HCT116 (cell line): ENCODE results near the gene TMEM14A. TPM values are rescaled to one million over a fixed set of nuclear protein-coding genes. Genes with fewer than 3 reads are reported as not detected.
"Not testable (repeated sequence)": the region's sequence is repeated elsewhere in the genome, so short reads cannot be mapped to it uniquely, and the experiment has no call there.

Experiments
- ATAC-seq: fragments of 200-7000 bp; cut with Tn5 transposase; 2 replicates; pipeline ENCODE4 v1.9.1; 2020; ENCODE audit warnings: mild to moderate bottlenecking, moderate library complexity
- BruUV-seq: library from RNA; stranded (reverse); fragments of 400-500 nt; replicated peaks from 2 replicates; lab custom pipeline; 2021; lab: Mats Ljungman, UMichigan
- CTCF ChIA-PET: fragments of 300-600 bp; sonication (Branson Sonifier 250); formaldehyde crosslinking; loops from one replicate; lab custom pipeline; 2021; ENCODE audit warnings: antibody characterized with exemption; lab: Charles Lee
- POLR2A ChIA-PET: fragments of 300-600, 350-600 bp; sonication (Branson Sonifier 250); formaldehyde crosslinking; loops from one replicate; lab custom pipeline; 2021; ENCODE audit warnings: antibody characterized with exemption; lab: Charles Lee
- RAD21 ChIA-PET, 2 experiments: fragments of 300-600 bp; sonication (Branson Sonifier 250); formaldehyde crosslinking; loops; one replicate each; lab custom pipeline; 2023; ENCODE audit warnings: low total read pairs in 2 of 2; ENCODE audit not compliant: uncharacterized antibody in 2 of 2, unreplicated experiment in 2 of 2, low non-redundant PET in 1 of 2; lab: Charles Lee
- DNase-seq: peaks from one replicate; pipeline ENCODE4 v3.0.0-alpha.2; 2010; ENCODE audit warnings: low read depth, low spot score
- H2AFZ ChIP-seq: fragments of 200-600 bp; shearing (Covaris generic), sonication (generic); 2 replicates; pipeline ENCODE4 v1.6.1; 2017; ENCODE audit warnings: low read depth, mixed run types, mixed read lengths, antibody characterized with exemption, low read length; ENCODE audit not compliant: poor library complexity, severe bottlenecking
- H3K27ac ChIP-seq: 2 replicates; pipeline ENCODE4 v1.5.1; 2012; ENCODE audit warnings: low read depth, low read length
- H3K27me3 ChIP-seq: fragments of 200-600 bp; sonication (generic); 2 replicates; pipeline ENCODE4 v1.6.1; 2016; ENCODE audit warnings: mixed run types, low read length, mixed read lengths; ENCODE audit not compliant: insufficient read depth
- H3K36me3 ChIP-seq, 2 experiments: fragments of 200-500 bp in 1 of 2; fragments of 200-600 bp in 1 of 2; sonication (Bioruptor generic) in 1 of 2; sonication (generic) in 1 of 2; 2 replicates each; pipeline versions ENCODE4 v1.5.1 to v1.6.1; 2014 to 2016; ENCODE audit warnings: low read length in 2 of 2, inconsistent platforms in 1 of 2, mixed read lengths in 1 of 2, mixed run types in 1 of 2; ENCODE audit not compliant: insufficient read depth in 2 of 2, control insufficient read depth in 1 of 2
- H3K4me1 ChIP-seq, 2 experiments: fragments of 200-600 bp in 1 of 2; sonication (generic) in 1 of 2; 2 replicates each; pipeline versions ENCODE4 v1.5.1 to v1.6.1; 2012 to 2017; ENCODE audit warnings: low read length in 2 of 2, inconsistent platforms in 1 of 2, mild to moderate bottlenecking in 1 of 2, mixed read lengths in 1 of 2, mixed run types in 1 of 2, moderate library complexity in 1 of 2; ENCODE audit not compliant: insufficient read depth in 2 of 2, control insufficient read depth in 1 of 2
- H3K4me2 ChIP-seq: fragments of 200-600 bp; sonication (generic); 2 replicates; pipeline ENCODE4 v1.6.1; 2017; ENCODE audit warnings: mixed run types, low read length, mixed read lengths
- H3K4me3 ChIP-seq, 2 experiments: fragments of 200-600 bp in 1 of 2; sonication (generic) in 1 of 2; replicated peaks in 1 of 2; 2 replicates each; pipeline ENCODE4 v1.5.1; 2011 to 2016; ENCODE audit warnings: low read length in 2 of 2, control low read depth in 1 of 2, low read depth in 1 of 2, mild to moderate bottlenecking in 1 of 2, mixed read lengths in 1 of 2, mixed run types in 1 of 2
- H3K79me2 ChIP-seq: fragments of 200-600 bp; sonication (generic); 2 replicates; pipeline ENCODE4 v1.6.1; 2017; ENCODE audit warnings: mild to moderate bottlenecking, mixed run types, low read length, moderate library complexity, mixed read lengths; ENCODE audit not compliant: insufficient read depth
- H3K9ac ChIP-seq: fragments of 200-600 bp; sonication (generic); 2 replicates; pipeline ENCODE4 v1.6.1; 2016; ENCODE audit warnings: low read length, mixed read lengths
- H3K9me2 ChIP-seq: fragments of 200-600 bp; sonication (generic), shearing (Covaris generic); 2 replicates; pipeline ENCODE4 v1.6.1; 2017; ENCODE audit warnings: mixed run types, mild to moderate bottlenecking, moderate library complexity; ENCODE audit not compliant: insufficient read depth
- H3K9me3 ChIP-seq, 2 experiments: fragments of 200-500 bp in 1 of 2; fragments of 200-600 bp in 1 of 2; sonication (Bioruptor generic) in 1 of 2; sonication (generic) in 1 of 2; 2 replicates each; pipeline ENCODE4 v1.6.1; 2014 to 2017; ENCODE audit warnings: low read length in 2 of 2, mixed read lengths in 2 of 2, inconsistent platforms in 1 of 2, low read depth in 1 of 2, mild to moderate bottlenecking in 1 of 2, mixed run types in 1 of 2, moderate library complexity in 1 of 2; ENCODE audit not compliant: control insufficient read depth in 1 of 2, insufficient read depth in 1 of 2
- H4K20me1 ChIP-seq: fragments of 200-600 bp; sonication (generic), shearing (Covaris generic); 2 replicates; pipeline ENCODE4 v1.6.1; 2017; ENCODE audit warnings: mixed run types, mild to moderate bottlenecking, moderate library complexity; ENCODE audit not compliant: insufficient read depth
- CBX3 ChIP-seq: IDR thresholded peaks from 2 replicates; pipeline ENCODE4 v1.6.1; 2012; ENCODE audit warnings: low read depth
- CEBPB ChIP-seq: IDR thresholded peaks from 2 replicates; pipeline ENCODE4 v1.6.1; 2012; ENCODE audit warnings: low read depth
- CTCF ChIP-seq, 3 experiments: fragments of 200-600 bp in 1 of 3; sonication (generic) in 1 of 3; IDR thresholded peaks in 2 of 3; conservative IDR thresholded peaks in 1 of 3; 2 replicates each; pipeline ENCODE4 v1.5.1; 2012 to 2017; ENCODE audit warnings: low read depth in 2 of 3, low read length in 2 of 3, antibody characterized with exemption in 1 of 3, borderline replicate concordance in 1 of 3, control low read depth in 1 of 3, mild to moderate bottlenecking in 1 of 3, mixed read lengths in 1 of 3, mixed run types in 1 of 3, moderate library complexity in 1 of 3; ENCODE audit not compliant: insufficient read depth in 1 of 3
- EZH2 ChIP-seq: fragments of 200-600 bp; sonication (generic); IDR thresholded peaks from 2 replicates; pipeline ENCODE4 v1.6.1; 2017; ENCODE audit warnings: antibody characterized with exemption, mixed run types
- EZH2phosphoT487 ChIP-seq: fragments of 200-600 bp; IDR thresholded peaks from 2 replicates; pipeline ENCODE4 v1.6.1; 2018; ENCODE audit warnings: antibody characterized with exemption, borderline replicate concordance
- FOSL1 ChIP-seq: IDR thresholded peaks from 2 replicates; pipeline ENCODE4 v1.6.1; 2012; ENCODE audit warnings: low read depth
- MAX ChIP-seq: IDR thresholded peaks from 2 replicates; pipeline ENCODE4 v1.6.1; 2012
- POLR2A ChIP-seq: IDR thresholded peaks from 2 replicates; pipeline ENCODE4 v1.7.0; 2011; ENCODE audit warnings: borderline replicate concordance; ENCODE audit not compliant: insufficient read depth, insufficient read length; ENCODE audit errors: extremely low read depth
- POLR2AphosphoS5 ChIP-seq: IDR thresholded peaks from 2 replicates; pipeline ENCODE4 v1.6.1; 2011; ENCODE audit warnings: mild to moderate bottlenecking, low read depth, low read length, moderate library complexity
- REST ChIP-seq: IDR thresholded peaks from 2 replicates; pipeline ENCODE4 v1.6.1; 2012; ENCODE audit warnings: low read depth
- SIN3A ChIP-seq: IDR thresholded peaks from 2 replicates; pipeline ENCODE4 v1.6.1; 2012; ENCODE audit warnings: low read depth
- SP1 ChIP-seq: IDR thresholded peaks from 2 replicates; pipeline ENCODE4 v1.6.1; 2012; ENCODE audit warnings: low read depth
- SRF ChIP-seq: IDR thresholded peaks from 2 replicates; pipeline ENCODE4 v1.6.1; 2012; ENCODE audit warnings: low read depth
- TCF7L2 ChIP-seq: IDR thresholded peaks from 2 replicates; pipeline ENCODE4 v1.7.0; 2011; ENCODE audit warnings: borderline replicate concordance, inconsistent platforms; ENCODE audit not compliant: insufficient read depth, insufficient read length; ENCODE audit errors: extremely low read depth
- YY1 ChIP-seq: IDR thresholded peaks from 2 replicates; pipeline ENCODE4 v1.6.1; 2011; ENCODE audit warnings: low read length, low read depth, moderate library complexity, mild to moderate bottlenecking; ENCODE audit not compliant: insufficient replicate concordance; ENCODE audit errors: extremely low read depth
- ZFX ChIP-seq: fragments of 450-650 bp; IDR thresholded peaks from 2 replicates; pipeline ENCODE4 v1.6.1; 2017
- intact Hi-C: fragments of 100-400 bp; cut with micrococcal nuclease; formaldehyde crosslinking; loops from 2 replicates; pipeline ENCODE4 v1.10.0; 2022
- total RNA-seq: library from RNA; stranded (reverse); gene quantifications from one replicate; pipeline ENCODE4 v1.2.1, GENCODE V29; 2021; ENCODE audit not compliant: unreplicated experiment

Gene TMEM14A
- total RNA-seq, 1 experiment from 2014 or later: 51.5 TPM

DNA sequence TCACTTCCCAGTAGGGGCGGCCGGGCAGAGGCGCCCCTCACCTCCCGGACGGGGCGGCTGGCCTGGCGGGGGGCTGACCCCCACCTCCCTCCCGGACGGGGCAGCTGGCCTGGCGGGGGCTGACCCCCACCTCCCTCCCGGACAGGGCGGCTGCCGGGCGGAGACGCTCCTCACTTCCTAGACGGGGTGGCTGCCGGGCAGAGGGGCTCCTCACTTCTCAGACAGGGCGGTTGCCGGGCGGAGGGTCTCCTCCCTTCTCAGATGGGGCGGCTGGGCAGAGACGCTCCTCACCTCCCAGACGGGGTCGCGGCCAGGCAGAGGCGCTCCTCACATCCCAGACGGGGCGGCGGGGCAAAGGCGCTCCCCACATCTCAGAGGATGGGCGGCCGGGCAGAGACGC, 15.0 kb upstream of the TMEM14A start:
- H4K20me1 ChIP-seq, POLR2A ChIA-PET, H2AFZ ChIP-seq, H3K27me3 ChIP-seq, ATAC-seq, H3K36me3 ChIP-seq, H3K79me2 ChIP-seq, CTCF ChIA-PET, intact Hi-C loops, DNase-seq, H3K27ac ChIP-seq, H3K4me3 ChIP-seq, H3K4me1 ChIP-seq, H3K9me3 ChIP-seq, H3K9me2 ChIP-seq, BruUV-seq, H3K4me2 ChIP-seq, H3K9ac ChIP-seq, RAD21 ChIA-PET: not testable (repeated sequence)

GRCh38 chr6:52657870-52658269, 13.0 kb upstream of the TMEM14A start:
- Histone ChIP-seq H3K9ac (no peak overlapping the region), H3K4me2 (no peak overlapping the region), H3K36me3 (no peaks in the 10 kb centered on the region), H3K9me3 (no peaks in the 10 kb centered on the region), H3K4me3 (no peak overlapping the region), H3K9me2 (no peaks in the 10 kb centered on the region), H2AFZ (no peak overlapping the region), H4K20me1 (no peaks in the 10 kb centered on the region), H3K79me2 (no peaks in the 10 kb centered on the region), H3K27ac (no peak overlapping the region), H3K27me3 (no peaks in the 10 kb centered on the region), H3K4me1 (no peaks in the 10 kb centered on the region)
- no peak for DNase-seq
- BruUV-seq: no TSS peak
- ATAC-seq: no peak
- TF ChIP-seq CTCF (IDR thresholded peaks at IDR 0.05 in 2 of 3, conservative IDR thresholded peaks at IDR 0.05 in 1 of 3; ENCODE audit: borderline replicate concordance in 1 of 3, insufficient read depth in 1 of 3, low read depth in 2 of 3, low read length in 2 of 3): no peak
- no peak for TF ChIP-seq EZH2
- no peak for TF ChIP-seq EZH2phosphoT487
- TF ChIP-seq SIN3A: no peak
- TF ChIP-seq CBX3: no peak
- TF ChIP-seq POLR2A: no peak
- no peak for TF ChIP-seq MAX
- no peak for TF ChIP-seq SP1
- no peak for TF ChIP-seq CEBPB
- no peak for TF ChIP-seq POLR2AphosphoS5
- TF ChIP-seq YY1: no peak
- TF ChIP-seq FOSL1: no peak
- no peak for TF ChIP-seq SRF
- TF ChIP-seq REST: no peak
- TF ChIP-seq TCF7L2: no peak
- no peak for TF ChIP-seq ZFX
- intact Hi-C loops: no loop called here
- ChIA-PET CTCF (no interaction called here), RAD21 (no interaction called here), POLR2A (no interaction called here)
